HL-60/S4 (cell line): ENCODE data around the gene RETNLB.

Experiments
- in situ Hi-C: fragments of 300-500 bp; cut with MboI; formaldehyde crosslinking; loops from 2 replicates; pipeline ENCODE4 v1.14.3; 2022; ENCODE audit warnings: low sequenced_read_pairs

RETNLB gene

GRCh38 chr3:108757404-108757982 is at the start of gene RETNLB:
Gene RETNLB, minus strand, starts transcription at chr3:108757410. Its CDS starts 225 bp downstream, at chr3:108757185.
- in situ Hi-C loops = no loop called here

GRCh38 chr3:108806316-108806715 is 49.1 kb upstream of the RETNLB start:
- in situ Hi-C loops = no loop called here

GRCh38 chr3:108804966-108805365 is 47.8 kb upstream of the RETNLB start:
- in situ Hi-C loops = no loop called here

- in situ Hi-C loops = no loop called here
Measured at GRCh38 chr3:108804437-108804836, 47.2 kb upstream of the RETNLB start.

- in situ Hi-C loops = no loop called here
Measured at GRCh38 chr3:108791473-108791872, 34.3 kb upstream of the RETNLB start.

GRCh38 chr3:108780235-108780634 is 23.0 kb upstream of the RETNLB start:
- in situ Hi-C loops = no loop called here

- in situ Hi-C loops = no loop called here
Measured at GRCh38 chr3:108779496-108779895, 22.3 kb upstream of the RETNLB start.

GRCh38 chr3:108775649-108776048 is 18.4 kb upstream of the RETNLB start:
- in situ Hi-C loops = no loop called here

GRCh38 chr3:108767253-108767652 is 10.0 kb upstream of the RETNLB start:
- in situ Hi-C loops = no loop called here

- in situ Hi-C loops = no loop called here
Measured at GRCh38 chr3:108755686-108756085, 1.5 kb downstream of the RETNLB start.

GRCh38 chr3:108744762-108745161 is 12.4 kb downstream of the RETNLB start:
- in situ Hi-C loops = no loop called here

GRCh38 chr3:108742929-108743328 is 14.3 kb downstream of the RETNLB start:
- in situ Hi-C loops = no loop called here

- in situ Hi-C loops = no loop called here
Measured at GRCh38 chr3:108736821-108737220, 20.4 kb downstream of the RETNLB start.

GRCh38 chr3:108728934-108729333 is 28.3 kb downstream of the RETNLB start:
- in situ Hi-C loops = no loop called here

GRCh38 chr3:108728105-108728504 is 29.1 kb downstream of the RETNLB start:
- in situ Hi-C loops = no loop called here

GRCh38 chr3:108724101-108724500 is 33.1 kb downstream of the RETNLB start:
- in situ Hi-C loops = no loop called here

- in situ Hi-C loops = no loop called here
Measured at GRCh38 chr3:108722724-108723123, 34.5 kb downstream of the RETNLB start.

- in situ Hi-C loops = no loop called here
Measured at GRCh38 chr3:108719178-108719806, 37.9 kb downstream of the RETNLB start.

GRCh38 chr3:108718454-108718853 is 38.8 kb downstream of the RETNLB start:
- in situ Hi-C loops = no loop called here

GRCh38 chr3:108713816-108714215 is 43.4 kb downstream of the RETNLB start:
- in situ Hi-C loops = no loop called here

GRCh38 chr3:108713009-108713516 is 44.1 kb downstream of the RETNLB start:
- in situ Hi-C loops = no loop called here
